GM12891 (cell line): ENCODE results near the gene CAP2.
"Not testable (repeated sequence)": the region's sequence is repeated elsewhere in the genome, so short reads cannot be mapped to it uniquely, and the experiment has no call there.

ENCODE experiments used
- DNase-seq: peaks from one replicate; pipeline ENCODE4 v3.0.0; 2011; ENCODE audit warnings: low spot score; ENCODE audit not compliant: insufficient read length
- FAIRE-seq: peaks from 2 replicates; lab custom pipeline; 2011; peaks lifted over from hg19 to GRCh38; lab: Jason Lieb, UNC
- PAX5 ChIP-seq: IDR thresholded peaks from 2 replicates; pipeline ENCODE4 v1.6.1; 2011; ENCODE audit warnings: low read length, moderate library complexity, mild to moderate bottlenecking; ENCODE audit not compliant: insufficient read depth, severe bottlenecking
- POLR2A ChIP-seq: IDR thresholded peaks from 2 replicates; pipeline ENCODE4 v1.6.1; 2011; ENCODE audit warnings: low read depth, low read length, control low read depth
- POLR2AphosphoS5 ChIP-seq: IDR thresholded peaks from 2 replicates; pipeline ENCODE4 v1.6.1; 2011; ENCODE audit warnings: low read depth, low read length, control low read depth
- POU2F2 ChIP-seq: IDR thresholded peaks from 2 replicates; pipeline ENCODE4 v1.6.1; 2011; ENCODE audit warnings: low read depth, mild to moderate bottlenecking, control low read depth, low read length, moderate library complexity
- SPI1 ChIP-seq: IDR thresholded peaks from 2 replicates; pipeline ENCODE4 v1.6.1; 2011; ENCODE audit warnings: low read depth, low read length, control low read depth
- TAF1 ChIP-seq: IDR thresholded peaks from 2 replicates; pipeline ENCODE4 v1.6.1; 2011; ENCODE audit warnings: low read depth, low read length, control low read depth

CAP2 gene

DNA sequence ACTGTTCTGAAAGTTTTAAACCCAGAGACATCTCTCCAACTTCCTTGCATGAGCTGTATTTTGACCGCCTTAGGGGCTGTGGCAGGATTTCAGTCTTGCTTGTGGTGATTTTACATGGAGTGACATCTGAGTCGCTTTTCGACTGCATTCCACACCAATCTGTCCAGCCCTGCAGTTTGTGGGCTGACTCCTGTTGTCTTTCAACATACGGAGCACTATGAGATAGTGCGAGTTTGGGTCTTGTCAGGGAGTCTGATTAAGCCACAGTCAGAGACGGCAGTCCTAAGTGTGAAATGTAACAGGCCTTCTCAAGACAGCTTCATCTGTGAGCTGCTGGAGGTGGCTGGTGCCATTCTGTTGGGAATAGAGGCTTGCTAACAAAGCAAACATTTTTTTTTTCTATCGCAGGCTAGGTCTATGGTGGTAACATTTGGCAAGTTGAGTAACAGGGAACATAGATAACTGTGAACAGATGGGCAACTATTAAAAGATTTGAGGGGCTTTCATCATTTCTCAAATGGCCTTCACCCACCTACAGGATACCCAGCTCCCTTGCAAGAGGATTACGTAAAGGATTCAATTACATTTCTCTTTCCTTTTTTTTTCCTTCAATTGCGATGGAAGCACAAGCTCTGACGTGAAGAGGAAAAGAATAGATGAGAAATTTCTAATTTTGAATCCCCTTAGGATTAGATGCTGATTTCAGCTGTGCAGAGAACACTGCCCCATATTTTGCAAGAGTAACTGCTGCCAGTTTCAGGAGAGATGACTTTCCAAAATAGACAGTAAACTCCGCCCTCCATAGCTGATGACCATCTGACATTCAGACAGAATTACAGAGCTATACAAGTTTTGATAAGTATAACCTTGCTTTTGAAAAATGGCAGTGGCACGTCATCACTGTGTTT is 25.1 kb downstream of the CAP2 start:
- FAIRE-seq (no peak), DNase-seq (no peak)
- TF ChIP-seq SPI1 (no peak), POLR2AphosphoS5 (no peak), POU2F2 (no peak), POLR2A (no peak), TAF1 (no peak), PAX5 (no peak)

DNA sequence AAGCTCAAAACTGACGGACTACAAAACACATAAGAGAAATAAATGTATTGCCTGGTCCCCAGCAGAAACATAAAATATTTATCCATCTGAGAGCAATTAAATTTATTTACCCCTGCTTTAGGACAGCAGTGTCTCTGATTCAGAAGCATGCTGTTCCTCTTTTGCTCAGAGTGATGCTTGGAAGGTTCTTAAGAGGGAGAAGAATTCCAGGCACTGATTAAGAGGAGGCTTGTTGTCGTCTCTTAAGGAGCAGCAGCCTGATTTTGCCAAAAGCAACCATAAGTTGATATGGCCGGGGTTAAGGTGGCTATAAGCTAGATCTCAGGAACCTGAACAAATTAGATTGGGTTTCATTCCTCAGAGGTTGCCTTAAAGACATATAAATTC is 25.8 kb downstream of the CAP2 start:
- TF ChIP-seq POLR2AphosphoS5 (no peak), PAX5 (no peak), SPI1 (no peak), POLR2A (no peak), POU2F2 (no peak), TAF1 (no peak)
- no peak for FAIRE-seq
- no peak for DNase-seq

DNA sequence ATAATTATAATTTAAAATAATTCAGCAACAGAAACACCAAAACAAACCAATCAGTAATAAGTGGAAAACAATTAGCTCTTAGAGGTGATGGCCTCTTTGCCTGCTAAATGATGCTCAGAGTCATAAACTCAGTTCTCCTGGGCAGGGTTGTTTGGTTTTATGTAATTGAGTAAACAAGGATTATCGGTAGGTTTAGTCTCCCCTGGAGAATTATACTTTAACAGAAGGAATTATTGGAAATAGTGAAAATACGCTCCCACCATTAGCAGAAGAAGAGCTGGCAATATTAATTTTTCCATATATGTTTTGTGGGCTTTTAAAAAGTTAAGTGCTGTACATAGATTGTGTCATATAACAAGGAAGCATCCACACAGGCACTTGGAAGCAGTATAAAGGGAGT is 27.0 kb downstream of the CAP2 start:
- no peak for FAIRE-seq
- TF ChIP-seq TAF1 = no peak
- TF ChIP-seq POU2F2 = no peak
- no peak for TF ChIP-seq PAX5
- no peak for TF ChIP-seq POLR2A
- TF ChIP-seq SPI1 = no peak
- no peak for TF ChIP-seq POLR2AphosphoS5
- DNase-seq = no peak

DNA sequence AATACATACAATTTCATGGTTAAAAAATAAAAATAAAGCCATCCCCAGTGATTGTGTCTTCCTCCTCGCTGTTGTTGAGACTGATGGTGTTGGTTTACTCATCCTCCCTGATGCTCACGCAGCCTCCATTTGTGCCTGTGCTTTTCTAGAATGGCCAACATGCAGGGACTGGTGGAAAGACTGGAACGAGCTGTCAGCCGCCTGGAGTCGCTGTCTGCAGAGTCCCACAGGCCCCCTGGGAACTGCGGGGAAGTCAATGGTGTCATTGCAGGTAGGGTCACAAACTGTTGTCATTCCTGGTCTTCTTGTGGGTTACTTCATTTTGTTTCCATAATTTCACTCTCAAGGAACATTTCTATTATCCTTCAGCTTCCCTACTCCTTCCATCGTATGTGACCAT is 28.0 kb downstream of the CAP2 start:
- TF ChIP-seq TAF1 = no peak
- TF ChIP-seq PAX5 = no peak
- TF ChIP-seq POU2F2 = no peak
- no peak for TF ChIP-seq POLR2AphosphoS5
- TF ChIP-seq POLR2A = no peak
- TF ChIP-seq SPI1 = no peak
- FAIRE-seq (no peak), DNase-seq (no peak)

DNA sequence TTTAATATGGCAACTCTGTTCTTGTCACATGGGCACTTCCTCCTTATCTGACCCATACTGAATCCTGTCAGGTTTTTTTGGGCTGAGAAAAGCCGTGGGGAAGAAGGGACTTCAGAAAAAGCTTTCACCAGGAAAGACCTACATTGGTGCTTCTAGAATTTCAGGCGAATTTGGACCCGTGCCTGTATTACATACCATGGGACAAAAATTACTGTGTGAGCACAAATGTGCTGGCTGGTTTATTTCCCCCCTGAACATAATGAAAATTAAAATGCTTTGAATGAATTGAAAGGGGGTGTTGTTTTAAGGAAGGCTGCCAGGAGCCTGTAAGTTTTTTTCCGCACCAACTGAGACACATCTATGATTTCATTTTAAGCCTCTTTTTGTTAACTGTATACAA is 29.6 kb downstream of the CAP2 start:
- TF ChIP-seq POLR2A = no peak
- TF ChIP-seq PAX5 = no peak
- no peak for TF ChIP-seq POU2F2
- TF ChIP-seq TAF1 = no peak
- no peak for TF ChIP-seq SPI1
- TF ChIP-seq POLR2AphosphoS5 = no peak
- no peak for DNase-seq
- no peak for FAIRE-seq

DNA sequence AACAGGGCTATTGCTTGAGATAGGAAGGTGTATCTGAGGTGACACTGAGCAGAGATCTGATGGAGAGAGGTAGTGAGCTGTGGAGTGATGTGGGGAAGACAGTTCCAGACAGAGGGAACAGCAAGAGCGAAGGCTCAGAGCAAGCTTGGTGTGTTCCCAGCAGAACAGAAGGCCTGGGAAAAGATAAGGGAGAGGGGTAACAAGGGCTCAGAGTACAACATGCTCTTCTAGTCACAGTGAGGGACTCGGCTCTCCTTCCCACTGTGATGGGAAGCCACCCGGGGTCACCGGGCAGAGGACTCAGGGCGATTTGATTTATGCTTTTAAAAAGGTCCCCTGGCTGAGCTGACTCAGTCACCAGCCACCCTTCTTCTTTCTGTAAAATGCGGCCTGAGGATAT is 33.7 kb downstream of the CAP2 start:
- DNase-seq (no peak), FAIRE-seq (no peak)
- TF ChIP-seq POU2F2 (no peak), POLR2AphosphoS5 (no peak), PAX5 (no peak), POLR2A (no peak), SPI1 (no peak), TAF1 (no peak)

DNA sequence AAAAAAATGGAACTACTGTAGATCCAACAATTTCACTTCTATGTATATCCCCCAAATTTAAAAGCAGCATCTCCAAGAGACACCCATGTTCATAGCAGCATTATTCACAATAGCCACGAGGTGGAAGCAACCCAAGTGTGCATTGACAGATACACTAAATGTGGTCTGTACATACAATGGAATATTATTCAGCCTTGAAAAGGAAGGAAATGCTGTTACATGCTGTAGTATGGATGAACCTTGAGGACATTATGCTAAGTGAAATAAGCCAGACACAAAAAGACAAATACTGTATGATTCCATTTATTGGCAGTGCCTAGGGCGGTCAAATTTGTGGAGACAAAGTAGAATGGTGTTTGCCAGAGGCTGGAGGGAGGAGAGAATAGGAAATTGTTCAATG is 34.2 kb downstream of the CAP2 start:
- FAIRE-seq (no peak), DNase-seq (no peak)
- TF ChIP-seq POU2F2 = no peak
- TF ChIP-seq TAF1 = no peak
- no peak for TF ChIP-seq SPI1
- TF ChIP-seq PAX5 = no peak
- TF ChIP-seq POLR2A = no peak
- no peak for TF ChIP-seq POLR2AphosphoS5

DNA sequence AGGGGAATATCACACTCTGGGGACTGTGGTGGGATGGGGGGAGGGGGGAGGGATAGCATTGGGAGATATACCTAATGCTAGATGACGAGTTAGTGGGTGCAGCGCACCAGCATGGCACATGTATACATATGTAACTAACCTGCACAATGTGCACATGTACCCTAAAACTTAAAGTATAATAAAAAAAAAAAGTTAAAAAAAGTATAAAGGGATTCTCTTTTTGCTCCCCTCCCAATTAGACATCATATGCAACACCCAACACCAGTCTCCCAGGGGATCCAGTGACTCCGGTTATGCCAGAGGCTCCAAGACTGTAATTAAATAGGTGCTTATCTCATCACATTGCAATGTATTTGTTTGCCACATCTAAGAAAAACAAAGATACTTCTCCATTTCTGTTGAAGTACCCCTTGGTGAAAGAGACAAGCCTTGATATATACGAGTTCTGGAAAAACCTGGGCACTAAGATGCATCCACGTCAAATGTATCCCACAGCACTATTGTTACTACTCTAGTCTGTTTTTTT is 35.3 kb downstream of the CAP2 start:
- DNase-seq, FAIRE-seq: not testable (repeated sequence)

DNA sequence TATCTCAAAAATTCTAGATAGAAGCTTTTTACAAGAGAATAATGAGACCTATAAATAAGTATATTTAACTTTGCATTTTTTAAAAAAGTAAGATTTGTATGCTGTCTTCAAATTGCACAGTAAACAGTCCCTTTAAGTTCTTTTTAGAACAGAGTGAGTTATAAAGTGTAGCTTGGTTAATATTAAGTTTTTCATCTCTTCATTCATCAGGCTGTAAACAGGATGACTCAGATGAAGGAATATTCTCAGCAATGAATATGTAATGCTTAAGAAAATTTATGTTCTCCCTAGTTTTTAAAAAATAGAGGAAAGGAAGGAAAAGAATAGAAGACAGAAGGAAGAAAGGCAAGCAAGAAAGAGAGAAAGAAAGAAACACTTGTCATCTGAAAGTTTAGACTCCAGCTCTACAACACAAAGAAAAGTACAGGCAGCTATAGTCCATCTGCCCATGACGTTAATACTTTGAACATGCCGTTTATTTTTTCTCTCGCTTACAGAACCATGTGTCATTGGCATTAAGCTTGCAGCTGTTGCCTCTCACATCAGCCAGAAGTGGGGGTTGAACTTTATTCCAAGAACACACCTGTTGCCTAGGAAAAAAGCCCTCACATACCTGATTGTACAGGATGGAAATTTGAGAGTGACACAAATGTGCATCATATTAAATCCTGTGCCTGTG is 36.1 kb downstream of the CAP2 start:
- TF ChIP-seq POLR2AphosphoS5 (no peak), SPI1 (no peak), TAF1 (no peak), POU2F2 (no peak), POLR2A (no peak), PAX5 (no peak)
- DNase-seq = no peak
- no peak for FAIRE-seq
